HG03108 (cell line): ENCODE results near the gene NMRK1.

ENCODE experiments used
- ATAC-seq: cut with Tn5 transposase; IDR thresholded peaks from one replicate; pipeline ENCODE4 v1.9.1; 2021; ENCODE audit warnings: moderate library complexity; ENCODE audit not compliant: unreplicated experiment

The NMRK1 gene

DNA sequence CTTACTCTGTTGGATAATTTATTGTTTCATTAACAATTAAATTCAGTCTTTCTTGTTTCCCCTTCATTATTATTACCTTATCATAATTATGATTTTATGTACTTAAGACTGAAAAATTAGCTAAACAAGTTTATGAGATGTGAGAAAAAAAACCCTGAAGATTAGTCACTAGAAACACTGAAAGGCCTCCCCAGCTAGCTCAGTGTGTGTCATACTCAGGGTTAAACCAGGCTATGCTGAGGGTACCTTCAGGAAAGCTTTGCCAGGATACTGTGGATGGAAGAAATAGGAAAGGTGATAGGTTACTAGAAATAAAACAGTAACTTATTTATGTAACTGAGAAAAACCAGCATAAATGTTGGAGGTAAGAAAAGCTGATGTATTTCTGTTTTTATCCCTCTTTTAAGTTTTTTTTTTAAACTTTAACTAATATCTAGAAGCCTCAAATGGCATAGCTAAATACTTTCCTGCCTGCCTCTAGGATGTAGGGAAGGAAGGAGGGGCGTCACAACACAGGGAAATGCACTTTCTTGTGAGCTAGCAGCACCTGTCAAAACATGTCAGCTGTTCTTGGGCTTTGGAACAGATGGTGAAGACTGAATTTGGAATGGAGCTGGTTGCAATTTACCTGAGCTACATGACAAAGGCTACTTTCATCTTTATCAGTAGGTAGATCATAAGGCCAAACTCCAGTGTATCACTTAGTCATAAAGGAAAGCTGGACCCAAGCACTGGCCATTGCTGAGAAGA lies 24.2 kb downstream of the NMRK1 start:
- no peak for ATAC-seq

DNA sequence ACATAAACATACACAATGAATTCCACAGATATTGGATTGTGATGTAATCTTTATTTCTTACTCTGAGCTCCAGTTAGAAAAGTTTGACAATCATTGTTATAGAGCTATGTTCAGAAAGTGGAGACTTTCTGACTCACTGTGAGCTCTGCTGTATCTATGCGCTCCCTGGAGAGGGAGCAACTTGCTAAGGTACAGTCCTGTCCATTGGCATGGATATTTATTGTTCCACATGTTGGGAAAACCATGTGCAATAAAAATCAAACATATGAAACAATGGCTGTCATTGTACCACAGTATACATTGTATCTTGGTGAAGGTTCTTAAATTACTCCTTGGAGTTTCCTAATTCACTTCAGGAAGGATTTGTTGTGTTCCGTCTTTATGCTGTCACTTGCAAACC lies 26.8 kb downstream of the NMRK1 start:
- no peak for ATAC-seq

DNA sequence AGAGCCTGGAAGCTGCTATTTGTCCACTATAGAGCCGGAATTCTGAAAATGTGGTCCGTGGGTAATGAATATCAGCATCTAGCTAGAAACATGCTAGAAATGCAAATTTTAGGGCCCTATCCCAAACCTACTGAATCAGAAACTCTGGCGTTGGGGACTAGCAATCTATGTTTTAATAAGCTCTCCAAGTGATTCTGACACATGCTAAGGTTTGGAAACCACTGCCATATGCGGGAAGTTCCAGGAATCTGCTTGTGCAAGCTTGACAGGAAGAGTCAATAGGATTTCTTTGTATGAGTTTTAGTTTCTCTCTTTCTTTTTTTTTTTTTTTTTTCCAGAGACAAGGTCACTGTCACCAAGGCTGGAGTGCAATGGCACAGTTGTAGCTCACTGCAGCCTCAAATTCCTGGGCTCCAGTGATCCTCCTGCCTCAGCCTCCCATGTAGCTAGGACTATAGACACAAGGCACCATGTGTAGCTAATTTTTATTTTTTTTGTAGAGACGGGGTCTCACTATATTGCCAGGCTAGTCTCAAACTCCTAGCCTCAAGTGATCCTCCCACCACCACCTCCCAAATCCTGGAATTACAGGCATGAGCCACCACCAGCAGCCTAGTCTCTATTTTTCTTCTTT lies 33.5 kb downstream of the NMRK1 start:
- no peak for ATAC-seq

DNA sequence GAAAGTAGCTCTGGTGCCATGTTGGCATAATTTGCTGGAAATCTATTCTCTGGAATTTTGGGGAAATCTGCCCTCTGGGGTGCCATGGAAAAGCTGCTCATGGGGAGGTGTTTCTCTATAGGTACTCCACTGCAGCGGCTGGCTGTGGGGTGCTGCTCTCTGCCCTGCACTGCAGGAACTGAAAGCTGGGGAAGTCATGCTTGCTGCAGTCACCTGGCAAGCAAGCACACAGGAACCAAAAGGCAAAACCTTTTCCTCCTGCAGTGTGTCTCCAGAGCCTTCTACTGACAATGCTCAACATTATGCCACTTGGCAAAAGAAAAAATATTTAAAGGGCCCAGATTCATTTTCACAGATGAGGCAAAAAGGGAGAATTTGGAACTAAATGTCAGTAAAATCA lies 34.1 kb downstream of the NMRK1 start:
- peak; percentile 98 for ATAC-seq

DNA sequence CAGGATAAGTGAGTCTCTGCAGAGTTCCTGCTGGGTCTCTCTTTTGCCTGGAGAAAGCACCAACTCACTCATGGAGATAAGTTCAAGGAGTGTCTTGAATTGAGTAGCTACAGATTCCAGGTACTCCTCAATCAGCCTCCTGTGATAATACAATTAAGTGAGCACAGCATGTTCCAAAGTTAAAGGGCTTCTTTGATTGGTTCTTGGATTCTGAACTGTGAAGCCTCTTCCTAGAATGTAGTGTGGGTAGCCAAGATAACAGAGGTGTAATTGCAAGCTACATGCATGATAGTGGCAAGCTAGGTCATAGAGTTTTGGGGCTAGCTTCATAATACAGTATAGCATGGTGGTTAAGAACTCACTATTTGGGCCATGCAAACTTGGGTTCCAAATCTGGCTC lies 36.7 kb downstream of the NMRK1 start:
- ATAC-seq, result no peak

DNA sequence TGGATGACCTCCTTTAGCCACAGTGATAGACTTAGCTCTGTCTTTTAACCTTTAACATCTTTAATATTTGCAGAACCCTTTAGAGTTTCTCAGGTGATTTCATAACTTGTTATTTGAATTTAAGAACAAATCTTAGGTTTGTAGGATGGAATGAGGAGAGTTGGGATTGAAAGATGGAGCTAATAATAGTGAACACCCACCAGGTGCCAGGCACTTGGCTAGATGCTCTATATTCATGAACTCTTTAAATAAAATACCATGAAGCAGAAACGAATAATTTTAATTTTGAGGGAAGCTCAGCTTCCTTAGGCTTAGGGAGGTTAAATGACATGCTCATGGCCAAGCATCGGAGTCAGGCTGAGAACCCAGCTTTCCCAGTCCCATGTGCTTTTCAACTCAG lies 40.4 kb downstream of the NMRK1 start:
- ATAC-seq, result no peak

DNA sequence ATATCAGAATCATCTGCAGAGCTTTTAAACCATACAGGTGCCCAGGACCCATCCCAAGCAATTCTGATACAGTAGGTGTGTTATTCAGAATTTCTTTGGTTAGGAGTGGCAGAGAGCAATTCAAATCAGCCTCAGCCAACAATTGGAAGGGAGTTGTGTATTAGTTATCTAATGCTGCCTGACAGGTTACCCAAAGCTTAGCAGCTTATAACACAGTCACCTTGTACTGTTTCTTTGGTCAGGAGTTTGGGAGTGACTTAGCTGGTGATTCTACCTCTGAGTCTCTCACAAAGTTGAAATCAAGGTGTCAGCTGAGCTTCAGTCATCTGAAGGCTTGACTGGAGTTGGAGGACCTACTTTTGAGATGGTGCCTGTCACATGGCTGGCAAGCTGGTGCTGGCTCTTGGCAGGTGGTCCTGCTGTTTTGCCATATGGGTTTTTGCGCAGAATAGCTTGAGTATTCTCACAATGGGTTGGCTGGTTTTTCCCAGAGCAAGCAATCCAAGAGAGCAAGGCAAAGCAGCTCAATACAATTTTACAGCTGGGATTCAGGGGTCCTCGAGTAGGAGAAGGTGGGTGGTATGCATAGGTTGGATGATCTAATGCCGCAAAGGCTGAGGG lies 41.1 kb downstream of the NMRK1 start:
- no peak for ATAC-seq

DNA sequence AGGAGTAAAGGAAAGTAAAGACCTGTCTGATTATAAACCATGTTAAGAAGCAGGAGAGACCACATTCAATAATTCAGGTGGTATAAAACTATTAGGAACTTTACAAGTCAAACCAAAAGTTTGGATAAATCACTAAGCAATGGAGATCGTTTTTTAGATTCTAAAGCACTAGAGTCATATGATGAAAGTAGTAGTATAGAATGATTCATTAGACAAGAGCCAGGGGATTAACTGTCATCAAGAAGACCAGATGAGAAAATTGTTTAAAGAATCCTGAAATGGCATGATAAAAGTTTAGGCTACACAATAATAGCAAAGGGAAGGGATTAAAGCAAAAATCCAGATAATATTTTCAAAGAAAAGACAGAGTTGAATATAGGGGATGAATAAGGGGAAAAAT lies 46.9 kb downstream of the NMRK1 start:
- ATAC-seq, result no peak

DNA sequence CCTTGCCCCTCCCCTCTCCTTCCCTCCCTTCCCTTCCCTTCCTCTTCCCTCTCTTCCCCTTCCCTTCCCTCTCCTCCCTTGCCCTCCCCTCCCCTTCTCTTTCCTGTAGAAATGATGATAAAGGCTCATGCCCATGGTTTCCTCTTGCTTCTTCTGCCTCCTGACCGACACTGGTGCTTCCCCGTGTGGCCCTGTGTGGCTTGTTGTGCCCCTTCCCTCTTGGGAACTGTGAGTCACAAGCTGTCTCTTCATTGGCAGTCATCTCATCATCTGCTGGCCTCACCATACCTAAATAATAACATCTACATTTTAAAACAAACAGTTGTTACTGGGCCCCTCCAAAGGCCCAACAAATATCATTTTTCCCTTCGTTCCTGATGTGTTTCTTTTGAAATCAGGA lies 48.2 kb downstream of the NMRK1 start:
- peak; percentile 58 for ATAC-seq

DNA sequence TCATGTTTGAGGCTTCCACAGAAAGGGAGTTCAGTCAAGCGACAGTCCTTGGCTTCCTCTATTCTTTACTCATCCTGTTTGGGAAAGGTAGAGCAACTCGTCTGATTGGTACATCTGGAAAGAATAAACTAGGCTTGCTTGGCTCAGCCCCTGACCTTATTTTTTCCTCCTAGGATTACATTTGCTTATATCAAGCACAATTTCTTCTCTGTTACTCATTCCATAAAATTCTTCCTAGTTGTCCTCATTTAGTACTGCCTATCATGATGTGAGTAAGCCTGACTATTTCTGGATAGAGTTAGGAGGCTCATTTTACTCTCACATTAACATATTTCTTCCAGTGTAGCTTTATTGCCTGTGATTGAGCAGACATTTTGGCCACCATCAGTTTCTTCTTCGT lies 48.9 kb downstream of the NMRK1 start:
- no peak for ATAC-seq

DNA sequence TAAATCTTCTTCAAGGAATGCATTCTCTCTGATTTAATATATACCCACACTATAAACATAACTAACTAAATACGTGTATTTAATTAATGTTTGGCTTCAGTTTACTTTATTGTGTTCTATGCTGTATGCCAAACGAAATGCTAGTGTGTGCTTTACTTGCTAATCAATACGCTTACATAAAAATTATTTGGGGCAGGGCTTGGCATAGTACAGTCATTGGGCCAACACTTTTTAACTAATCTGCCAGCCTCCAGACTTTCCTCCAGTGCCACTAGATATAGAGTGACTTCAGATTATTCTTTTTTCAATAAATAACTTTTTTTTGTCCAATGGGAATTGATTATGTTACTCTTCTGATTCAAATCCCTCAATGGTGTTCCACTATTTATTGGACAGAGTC lies 51.2 kb downstream of the NMRK1 start:
- ATAC-seq, result no peak

DNA sequence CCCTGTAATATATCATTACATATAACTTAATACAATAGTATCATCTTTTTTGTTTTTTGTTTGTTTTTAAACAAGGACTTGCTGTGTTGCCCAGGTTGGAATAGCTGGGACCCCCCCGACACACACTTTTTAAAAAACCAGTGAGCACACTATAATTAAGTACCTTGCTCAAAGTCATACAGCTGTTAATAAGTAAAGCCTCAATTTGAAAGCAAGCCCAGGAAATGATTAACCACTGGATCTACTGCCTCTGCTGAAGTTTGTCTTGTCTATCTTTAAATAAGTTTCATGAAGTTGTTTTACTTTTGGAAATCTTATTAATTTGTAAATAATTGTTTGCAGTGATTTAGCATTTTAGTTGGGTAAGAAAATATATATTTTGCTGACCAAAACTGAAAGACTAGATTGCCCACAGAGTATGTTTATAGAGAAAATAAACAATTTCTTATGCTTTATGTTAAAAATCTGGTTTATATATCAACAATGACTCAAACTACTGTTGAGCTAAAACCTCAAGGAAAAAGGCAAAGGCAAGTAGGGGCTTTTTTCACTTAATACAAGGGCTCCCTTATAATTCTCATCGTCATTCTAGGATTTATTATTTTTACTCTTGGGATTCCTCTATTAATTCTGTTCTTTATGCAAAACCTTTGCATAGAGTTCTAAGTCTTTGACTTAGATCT lies 54.0 kb downstream of the NMRK1 start:
- ATAC-seq, result peak; percentile 86

DNA sequence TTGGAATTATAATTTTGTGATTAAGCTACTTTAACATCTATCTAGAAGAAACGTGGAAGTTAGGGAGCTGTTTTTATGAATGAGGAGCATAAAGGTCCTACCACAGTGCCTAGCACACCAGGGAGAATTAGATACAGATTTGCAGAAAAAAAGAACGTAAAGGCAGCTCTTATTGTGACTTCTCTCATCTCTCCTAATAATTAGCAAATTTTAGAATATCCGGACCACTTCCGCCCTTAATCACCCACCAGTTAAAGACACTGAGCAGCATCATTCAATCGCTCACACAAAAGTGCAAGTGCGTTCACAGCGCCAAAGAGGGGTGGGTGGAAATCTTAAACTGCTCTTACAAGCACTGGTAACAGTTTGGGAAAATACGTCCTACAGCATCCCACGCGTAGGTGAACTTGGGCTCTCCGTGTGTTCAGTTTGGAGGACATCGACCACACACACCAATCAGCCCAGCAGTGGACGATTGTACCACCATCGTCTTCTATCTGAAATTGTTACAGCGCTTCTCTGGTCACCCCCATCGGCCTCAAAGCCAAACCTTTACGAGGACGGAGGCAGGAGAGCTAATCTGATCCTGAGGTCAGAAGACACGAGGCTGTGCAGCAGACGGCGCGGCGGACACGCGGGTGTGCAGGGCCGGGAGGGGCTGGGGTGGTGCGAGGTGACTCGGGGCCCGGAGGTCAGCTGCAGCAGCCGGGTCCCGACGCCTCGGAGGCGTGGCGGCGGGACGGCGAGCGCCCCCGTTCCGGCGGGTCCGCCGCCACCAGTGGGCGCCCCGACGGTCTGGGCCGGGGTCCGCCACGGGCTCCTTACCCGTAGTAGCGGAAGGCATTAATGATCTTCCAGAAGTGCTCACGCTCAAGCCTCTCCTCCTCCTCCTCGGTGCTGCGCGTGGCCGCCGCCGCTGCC lies 60.5 kb downstream of the NMRK1 start:
- ATAC-seq, result peak; percentile 43

DNA sequence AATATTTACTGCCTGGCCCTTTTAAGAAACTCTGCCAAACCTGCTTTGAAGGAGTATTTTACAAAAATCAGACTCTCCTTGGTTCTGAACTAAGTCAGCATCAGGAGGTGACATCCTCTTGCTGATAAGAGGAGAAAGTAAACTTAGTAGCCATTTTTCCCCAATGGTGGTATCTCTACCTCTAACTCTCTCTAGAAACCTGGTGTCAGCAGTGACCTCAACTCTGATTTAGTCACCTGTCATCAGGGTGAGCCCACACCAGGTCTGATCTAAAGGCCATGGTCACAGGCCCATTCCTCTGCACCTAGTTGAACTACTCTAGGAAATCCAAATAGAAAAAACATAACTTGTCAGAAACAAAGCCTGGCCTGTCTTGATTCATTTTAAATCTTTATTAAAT lies 64.1 kb downstream of the NMRK1 start:
- ATAC-seq, result no peak

DNA sequence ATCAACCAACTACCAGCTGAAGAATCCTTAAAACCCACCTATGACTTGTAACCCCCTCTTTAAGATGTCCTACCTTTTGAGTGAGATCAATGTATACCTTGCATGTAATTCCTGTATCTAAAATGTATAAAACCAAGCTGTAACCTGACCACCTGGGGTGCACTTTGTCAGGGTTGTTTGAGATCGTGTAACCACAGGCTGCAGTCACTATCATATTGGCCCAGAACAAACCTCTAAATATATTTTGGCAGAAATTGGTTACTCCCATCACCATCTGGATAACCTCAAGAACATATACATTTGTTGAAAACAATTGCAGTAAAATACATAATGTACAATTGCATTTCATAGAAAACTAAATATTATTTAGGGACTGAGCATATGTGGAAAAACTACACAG lies 68.3 kb downstream of the NMRK1 start:
- no peak for ATAC-seq

DNA sequence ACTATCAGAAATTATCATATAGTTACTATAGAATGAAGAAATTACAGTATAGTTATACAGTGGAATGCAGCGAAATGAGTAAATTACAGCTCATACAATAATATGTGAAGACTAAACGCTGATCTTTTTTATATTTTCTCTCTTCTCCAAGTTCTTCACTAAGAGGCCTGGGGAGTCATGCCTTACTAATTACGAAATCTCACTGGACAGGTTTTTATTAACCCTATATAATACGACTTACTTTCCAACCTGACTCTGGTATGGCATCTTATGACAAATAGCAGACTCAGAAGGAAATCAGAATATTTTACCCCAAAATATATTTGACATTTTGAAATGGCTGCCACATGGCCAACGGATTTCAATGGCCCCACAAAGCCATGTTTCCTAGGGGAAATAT lies 68.9 kb downstream of the NMRK1 start:
- no peak for ATAC-seq

DNA sequence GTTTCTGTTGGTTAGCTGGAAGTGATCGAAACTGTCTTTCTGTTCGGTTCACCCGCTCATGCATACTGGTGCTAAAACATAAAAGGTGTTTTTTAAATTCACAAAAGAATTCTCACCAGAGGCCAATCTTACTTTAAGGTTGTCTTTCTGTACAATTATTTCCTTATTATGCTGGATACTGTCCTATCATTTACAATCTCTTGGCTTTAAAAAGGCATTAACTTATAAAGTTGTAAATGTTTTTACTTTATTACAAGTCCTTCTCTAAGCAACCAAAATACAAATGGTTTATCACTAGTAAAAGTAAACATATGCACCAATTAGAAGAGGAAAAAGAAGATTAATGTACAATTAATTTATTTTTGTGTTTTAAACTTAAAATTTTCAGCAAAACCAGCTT lies 70.6 kb downstream of the NMRK1 start:
- ATAC-seq, result no peak

DNA sequence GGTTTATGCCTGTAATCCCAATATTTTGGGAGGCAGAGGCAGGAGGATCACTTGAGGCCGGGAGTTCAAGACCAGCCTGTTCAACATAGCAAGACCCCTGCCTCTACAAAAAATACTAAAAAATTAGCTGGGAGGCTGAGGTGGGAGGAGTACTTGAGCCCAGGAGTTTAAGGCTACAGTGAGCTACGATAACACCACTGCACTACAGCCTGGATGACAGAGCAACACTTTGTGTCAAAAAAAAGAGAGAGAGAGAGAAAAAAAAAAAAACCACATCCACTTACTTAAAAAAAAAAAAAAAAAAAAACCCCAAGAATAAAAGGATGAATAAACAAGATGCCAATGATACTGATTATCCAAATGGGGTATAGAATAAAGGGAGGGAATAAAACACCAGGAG lies 74.2 kb downstream of the NMRK1 start:
- no peak for ATAC-seq
